GM12878 (cell line): ENCODE results near the gene SDHC. TPM values are rescaled to one million over a fixed set of nuclear protein-coding genes. Genes with fewer than 3 reads are reported as not detected.

ENCODE experiments used
- ATAC-seq: fragments of 200-7000 bp; cut with Tn5 transposase; 3 replicates; pipeline ENCODE4 v1.9.1; 2020; ENCODE audit warnings: mild to moderate bottlenecking, moderate library complexity
- BruUV-seq: library from RNA; stranded (reverse); fragments of 400-500 nt; replicated peaks from 2 replicates; lab custom pipeline; 2021; lab: Mats Ljungman, UMichigan
- CTCF ChIA-PET: fragments of 300-600 bp; sonication (Branson Sonifier 250); formaldehyde crosslinking; extraction: SDS; loops from one replicate; lab custom pipeline; 2021; ENCODE audit warnings: inconsistent platforms; lab: Yijun Ruan, JAX
- POLR2A ChIA-PET: fragments of 350-600 bp; formaldehyde crosslinking; extraction: SDS; loops from one replicate; lab custom pipeline; 2021; ENCODE audit warnings: inconsistent platforms; lab: Charles Lee
- RAD21 ChIA-PET: fragments of 300-600 bp; sonication (Branson Sonifier 250); formaldehyde crosslinking; loops from one replicate; lab custom pipeline; 2023; ENCODE audit warnings: antibody characterized with exemption; ENCODE audit not compliant: unreplicated experiment; lab: Charles Lee
- SMC1A ChIA-PET: fragments of 300-600 bp; sonication (Branson Sonifier 250); formaldehyde crosslinking; loops from one replicate; lab custom pipeline; 2023; ENCODE audit not compliant: unreplicated experiment, uncharacterized antibody; lab: Charles Lee
- DNase-seq: peaks from one replicate; pipeline ENCODE4 v3.0.0-alpha.2; 2011; ENCODE audit warnings: low read depth, low spot score
- FAIRE-seq: peaks from 3 replicates; lab custom pipeline; 2011; peaks lifted over from hg19 to GRCh38; lab: Jason Lieb, UNC
- H2AFZ ChIP-seq: 2 replicates; pipeline ENCODE4 v1.6.0; 2011; ENCODE audit warnings: low read depth, low read length, control low read depth; ENCODE audit not compliant: control insufficient read depth
- H3K27ac ChIP-seq: 2 replicates; pipeline ENCODE4 v1.5.1; 2011; ENCODE audit warnings: control low read depth; ENCODE audit not compliant: control insufficient read depth, insufficient read depth
- H3K27me3 ChIP-seq, 2 experiments: replicated peaks in 1 of 2; 2 replicates each; pipeline versions ENCODE4 v1.6.0 to v1.6.1; 2011; ENCODE audit warnings: low read length in 1 of 2; ENCODE audit not compliant: control insufficient read depth in 2 of 2, insufficient read depth in 2 of 2
- H3K36me3 ChIP-seq, 2 experiments: 2 replicates each; pipeline ENCODE4 v1.5.1; 2011; ENCODE audit warnings: low read length in 1 of 2; ENCODE audit not compliant: control insufficient read depth in 2 of 2, insufficient read depth in 2 of 2
- H3K4me1 ChIP-seq: 2 replicates; pipeline ENCODE4 v1.6.1; 2011; ENCODE audit warnings: mild to moderate bottlenecking, low read length, moderate library complexity, mixed read lengths; ENCODE audit not compliant: control insufficient read depth, insufficient read depth
- H3K4me2 ChIP-seq: 2 replicates; pipeline ENCODE4 v1.6.0; 2011; ENCODE audit warnings: control low read depth; ENCODE audit not compliant: control insufficient read depth, insufficient read depth
- H3K4me3 ChIP-seq: fragments of 200-600 bp; sonication (generic); 2 replicates; pipeline ENCODE4 v1.5.1; 2016
- H3K79me2 ChIP-seq: 2 replicates; pipeline ENCODE4 v1.6.0; 2011; ENCODE audit warnings: low read length; ENCODE audit not compliant: control insufficient read depth, insufficient read depth
- H3K9ac ChIP-seq: 2 replicates; pipeline ENCODE4 v1.8.0; 2011; ENCODE audit warnings: low read length, control low read depth, mixed read lengths; ENCODE audit not compliant: control insufficient read depth, insufficient read depth
- H3K9me3 ChIP-seq: replicated peaks from 3 replicates; pipeline ENCODE4 v1.5.1; 2011; ENCODE audit warnings: mild to moderate bottlenecking, low read length; ENCODE audit not compliant: control insufficient read depth, insufficient read depth
- H4K20me1 ChIP-seq: 2 replicates; pipeline ENCODE4 v1.6.0; 2011; ENCODE audit not compliant: control insufficient read depth, insufficient read depth
- ATF2 ChIP-seq: IDR thresholded peaks from 2 replicates; pipeline ENCODE4 v1.6.1; 2012; ENCODE audit warnings: low read length, inconsistent platforms
- CBX5 ChIP-seq: sonication (generic); IDR thresholded peaks from 2 replicates; pipeline ENCODE4 v1.6.1; 2016; ENCODE audit warnings: low read depth, moderate library complexity, mild to moderate bottlenecking, inconsistent platforms
- EED ChIP-seq: sonication (generic); IDR thresholded peaks from 2 replicates; pipeline ENCODE4 v1.6.1; 2016; ENCODE audit warnings: antibody characterized with exemption, low read depth
- EGR1 ChIP-seq, 2 experiments: IDR thresholded peaks; 1 replicate in 1 of 2; 2 replicates in 1 of 2; pipeline ENCODE4 v1.6.1; 2011 to 2012; ENCODE audit warnings: low read depth in 2 of 2, low read length in 2 of 2, borderline replicate concordance in 1 of 2, mild to moderate bottlenecking in 1 of 2, moderate library complexity in 1 of 2
- LARP7 ChIP-seq: fragments of 450-650 bp; IDR thresholded peaks from 2 replicates; pipeline ENCODE4 v1.6.1; 2017; ENCODE audit warnings: mild to moderate bottlenecking
- MYB ChIP-seq: fragments of 150-350 bp; IDR thresholded peaks from 2 replicates; pipeline ENCODE4 v1.6.1; 2014; ENCODE audit warnings: mild to moderate bottlenecking, low read depth, low read length, borderline replicate concordance
- NFIC ChIP-seq: IDR thresholded peaks from 2 replicates; pipeline ENCODE4 v1.6.1; 2012; ENCODE audit warnings: low read depth, mild to moderate bottlenecking, inconsistent platforms, low read length, moderate library complexity
- NR2C1 ChIP-seq: fragments of 450-650 bp; IDR thresholded peaks from 2 replicates; pipeline ENCODE4 v1.6.1; 2017; ENCODE audit warnings: antibody characterized with exemption, mild to moderate bottlenecking, moderate library complexity
- RFX5 ChIP-seq: IDR thresholded peaks from 2 replicates; pipeline ENCODE4 v1.6.1; 2011; ENCODE audit warnings: low read depth, low read length, improper control_type of control experiment
- TBL1XR1 ChIP-seq: IDR thresholded peaks from 2 replicates; pipeline ENCODE4 v1.6.1; 2012; ENCODE audit warnings: low read depth, low read length, improper control_type of control experiment
- ZBTB33 ChIP-seq: fragments of 450-650 bp; IDR thresholded peaks from 2 replicates; pipeline ENCODE4 v1.6.1; 2017; ENCODE audit warnings: mild to moderate bottlenecking
- WGBS: methylation state at CpG from one replicate; pipeline ENCODE4 v1.1.6; 2016; ENCODE audit warnings: low lambda C conversion rate; ENCODE audit not compliant: insufficient replicate concordance, insufficient coverage; ENCODE audit errors: missing lambda C conversion rate; 5-methylcytosine and 5-hydroxymethylcytosine counted together
- in situ Hi-C: fragments of 300-500 bp; cut with MboI; formaldehyde crosslinking; loops from 9 replicates; pipeline ENCODE4 v1.14.3; 2018; ENCODE audit warnings: mixed read lengths
- intact Hi-C: fragments of 100-400 bp; cut with micrococcal nuclease; formaldehyde crosslinking; loops from one replicate; pipeline ENCODE4 v1.14.2; 2022; ENCODE audit not compliant: unreplicated experiment
- polyA plus RNA-seq, 11 experiments: library from polyadenylated mRNA; depleted of rRNA in 4 of 11; unstranded in 6 of 11; stranded (reverse) in 5 of 11; fragments of >200 nt; fragmentation: Nextera tagmentation in 4 of 11; fragmentation: Illumina TruSeq in 1 of 11; extraction: Ambion mirVana in 4 of 11; extraction: Trizol in 1 of 11; gene quantifications; 1 replicate in 1 of 11; 2 replicates in 10 of 11; pipeline versions ENCODE4 v1.2.1 to v1.2.3, GENCODE V29; 2011 to 2016; ENCODE audit warnings: inconsistent platforms in 2 of 11, missing spikeins in 2 of 11, low read depth in 1 of 11
- total RNA-seq, 4 experiments: library from RNA; depleted of rRNA in 3 of 4; stranded (reverse); fragments of >200 nt in 3 of 4; fragmentation: Illumina TruSeq in 1 of 4; extraction: Trizol in 1 of 4; gene quantifications; 2 replicates each; pipeline versions ENCODE4 v1.2.1 to v1.2.3, GENCODE V29; 2013 to 2021
- TF ChIP-seq, protein P1 (sequence below): fragments of 450-650 bp; IDR thresholded peaks from 2 replicates; pipeline ENCODE4 v1.6.1; 2017; ENCODE audit warnings: borderline replicate concordance
- TF ChIP-seq, protein P2 (sequence below): IDR thresholded peaks from 2 replicates; pipeline ENCODE4 v1.6.1; 2011; ENCODE audit warnings: low read depth, mild to moderate bottlenecking, low read length, moderate library complexity, borderline replicate concordance; ENCODE audit errors: extremely low read depth
- TF ChIP-seq, protein P3 (sequence below): IDR thresholded peaks from 2 replicates; pipeline ENCODE4 v1.6.1; 2011; ENCODE audit warnings: borderline replicate concordance, low read depth, mild to moderate bottlenecking, moderate library complexity, mixed read lengths, low read length; ENCODE audit not compliant: insufficient read depth; ENCODE audit errors: extremely low read length

The SDHC gene
- total and polyA plus RNA-seq, 10 of the 15 experiments (the other 5 are each of a cell fraction or from before 2014, with no cell fraction given), result 18.4 to 340 (median 178) TPM

DNA sequence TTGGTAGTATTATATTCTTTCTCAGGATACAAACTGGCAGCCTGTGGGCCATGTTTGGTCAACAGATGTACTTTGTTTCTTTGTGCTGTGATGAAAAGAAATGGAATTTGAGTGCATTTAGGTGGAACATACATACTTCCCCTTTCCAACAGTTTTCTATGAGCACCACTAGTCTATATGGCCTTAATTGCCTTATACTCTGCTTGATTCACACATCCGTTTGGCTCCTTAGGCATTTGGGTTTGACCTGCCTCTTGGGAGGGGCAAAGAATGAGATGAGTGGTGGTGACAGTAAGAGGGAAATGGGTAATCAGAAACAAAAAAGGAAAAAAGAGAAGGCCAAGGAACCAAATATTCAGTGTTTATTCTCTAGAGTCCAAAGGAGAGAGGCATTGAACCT, 36.5 kb downstream of the SDHC start:
- no peak overlapping the region for H3K27ac ChIP-seq

More for the DNA sequence above, 36.5 kb downstream of the SDHC start:
- RAD21 ChIA-PET, result no interaction called here
- SMC1A ChIA-PET, result no interaction called here
- Histone ChIP-seq H3K4me3 (no peak overlapping the region), H3K36me3 (no peaks in the 10 kb centered on the region; a peak in 1 of 4 replicates), H4K20me1 (no peaks in the 10 kb centered on the region), H3K9ac (no peak overlapping the region), H3K4me2 (no peak overlapping the region), H2AFZ (no peak overlapping the region), H3K9me3 (no peaks in the 10 kb centered on the region), H3K4me1 (no peaks in the 10 kb centered on the region), H3K27me3 (no peaks in the 10 kb centered on the region), H3K79me2 (no peaks in the 10 kb centered on the region)
- DNase-seq (no peak), ATAC-seq (no peak), FAIRE-seq (no peak)
- intact Hi-C loops, result no loop called here
- TF ChIP-seq EED (no peak), TBL1XR1 (no peak), MYB (no peak), ATF2 (no peak), LARP7 (no peak), NFIC (no peak), ZBTB33 (no peak), RFX5 (no peak), CBX5 (no peak), EGR1 (IDR thresholded peaks at IDR 0.05; ENCODE audit: borderline replicate concordance in 1 of 2, low read depth in 2 of 2, low read length in 2 of 2) (no peak), NR2C1 (no peak)
- TF ChIP-seq, protein P1, sequence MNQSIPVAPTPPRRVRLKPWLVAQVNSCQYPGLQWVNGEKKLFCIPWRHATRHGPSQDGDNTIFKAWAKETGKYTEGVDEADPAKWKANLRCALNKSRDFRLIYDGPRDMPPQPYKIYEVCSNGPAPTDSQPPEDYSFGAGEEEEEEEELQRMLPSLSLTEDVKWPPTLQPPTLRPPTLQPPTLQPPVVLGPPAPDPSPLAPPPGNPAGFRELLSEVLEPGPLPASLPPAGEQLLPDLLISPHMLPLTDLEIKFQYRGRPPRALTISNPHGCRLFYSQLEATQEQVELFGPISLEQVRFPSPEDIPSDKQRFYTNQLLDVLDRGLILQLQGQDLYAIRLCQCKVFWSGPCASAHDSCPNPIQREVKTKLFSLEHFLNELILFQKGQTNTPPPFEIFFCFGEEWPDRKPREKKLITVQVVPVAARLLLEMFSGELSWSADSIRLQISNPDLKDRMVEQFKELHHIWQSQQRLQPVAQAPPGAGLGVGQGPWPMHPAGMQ, result no peak
- TF ChIP-seq, protein P2, sequence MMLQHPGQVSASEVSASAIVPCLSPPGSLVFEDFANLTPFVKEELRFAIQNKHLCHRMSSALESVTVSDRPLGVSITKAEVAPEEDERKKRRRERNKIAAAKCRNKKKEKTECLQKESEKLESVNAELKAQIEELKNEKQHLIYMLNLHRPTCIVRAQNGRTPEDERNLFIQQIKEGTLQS, result no peak
- TF ChIP-seq, protein P3, sequence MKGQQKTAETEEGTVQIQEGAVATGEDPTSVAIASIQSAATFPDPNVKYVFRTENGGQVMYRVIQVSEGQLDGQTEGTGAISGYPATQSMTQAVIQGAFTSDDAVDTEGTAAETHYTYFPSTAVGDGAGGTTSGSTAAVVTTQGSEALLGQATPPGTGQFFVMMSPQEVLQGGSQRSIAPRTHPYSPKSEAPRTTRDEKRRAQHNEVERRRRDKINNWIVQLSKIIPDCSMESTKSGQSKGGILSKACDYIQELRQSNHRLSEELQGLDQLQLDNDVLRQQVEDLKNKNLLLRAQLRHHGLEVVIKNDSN, result no peak
- CTCF ChIA-PET, result no interaction called here
- POLR2A ChIA-PET, result no interaction called here
- in situ Hi-C loops, result no loop called here
- no TSS peak for BruUV-seq
- 48% methylated on average over 1 of the region's 1 CpG for WGBS
